ENCODE results near the gene SPECC1.
A peak's percentile ranks its signal among the peaks of the same experiment; 100 is the strongest.

The SPECC1 gene

GRCh38 chr17:20197272-20197926 lies 188.2 kb downstream of the SPECC1 start:
- no peak for DNase-seq (ENCODE audit: low read depth, low spot score)
- peaks cover 25% of the 10 kb centered on the region for H3K9me3 ChIP-seq (ENCODE audit: insufficient read depth, low read length)
- H3K36me3 ChIP-seq (ENCODE audit: insufficient read depth, insufficient read length, low read length): no peaks in the 10 kb centered on the region
- no peak for TF ChIP-seq ZNF274 (IDR thresholded peaks at IDR 0.05; ENCODE audit: low read depth, low read length)
- H3K27me3 ChIP-seq (ENCODE audit: insufficient read depth, insufficient read length): no peaks in the 10 kb centered on the region
- H3K4me3 ChIP-seq (ENCODE audit: insufficient read length, low read depth): no peak overlapping the region
- no peak overlapping the region for H3K9ac ChIP-seq (ENCODE audit: insufficient read length, low read depth)
- H3K4me1 ChIP-seq (ENCODE audit: insufficient read depth, insufficient read length): peaks cover 5% of the 10 kb centered on the region

- TF ChIP-seq YY1 (IDR thresholded peaks at IDR 0.05; ENCODE audit: insufficient read depth, insufficient read length) (no peak), SUZ12 (IDR thresholded peaks at IDR 0.05; ENCODE audit: extremely low read depth, insufficient read depth, insufficient read length) (no peak), ZNF274 (IDR thresholded peaks at IDR 0.05; ENCODE audit: low read depth, low read length) (no peak)
- H3K9ac ChIP-seq (ENCODE audit: insufficient read length, low read depth): no peak overlapping the region
- H3K4me1 ChIP-seq (ENCODE audit: insufficient read depth, insufficient read length): peaks cover 5% of the 10 kb centered on the region
- peaks cover 16% of the 10 kb centered on the region for H3K9me3 ChIP-seq (ENCODE audit: insufficient read depth, low read length)
- H3K27me3 ChIP-seq (ENCODE audit: insufficient read depth, insufficient read length): no peaks in the 10 kb centered on the region
- H3K4me3 ChIP-seq (ENCODE audit: insufficient read length, low read depth): no peak overlapping the region
- DNase-seq (ENCODE audit: low read depth, low spot score): no peak
- H3K36me3 ChIP-seq (ENCODE audit: insufficient read depth, insufficient read length, low read length): peaks cover 10% of the 10 kb centered on the region
Measured at GRCh38 chr17:20200016-20200795, 191.0 kb downstream of the SPECC1 start.

- no peak overlapping the region for H3K9ac ChIP-seq (ENCODE audit: insufficient read length, low read depth)
- peaks cover 10% of the 10 kb centered on the region for H3K36me3 ChIP-seq (ENCODE audit: insufficient read depth, insufficient read length, low read length)
- H3K4me3 ChIP-seq (ENCODE audit: insufficient read length, low read depth): no peak overlapping the region
- peaks cover 8% of the 10 kb centered on the region for H3K9me3 ChIP-seq (ENCODE audit: insufficient read depth, low read length)
- DNase-seq (ENCODE audit: low read depth, low spot score): no peak
- no peak for TF ChIP-seq SUZ12 (IDR thresholded peaks at IDR 0.05; ENCODE audit: extremely low read depth, insufficient read depth, insufficient read length)
- no peak for TF ChIP-seq YY1 (IDR thresholded peaks at IDR 0.05; ENCODE audit: insufficient read depth, insufficient read length)
- TF ChIP-seq ZNF274 (IDR thresholded peaks at IDR 0.05; ENCODE audit: low read depth, low read length): no peak
- H3K4me1 ChIP-seq (ENCODE audit: insufficient read depth, insufficient read length): peaks cover 5% of the 10 kb centered on the region
- no peaks in the 10 kb centered on the region for H3K27me3 ChIP-seq (ENCODE audit: insufficient read depth, insufficient read length)
Measured at GRCh38 chr17:20200865-20201458, 191.8 kb downstream of the SPECC1 start.

GRCh38 chr17:20202141-20202621 lies 193.0 kb downstream of the SPECC1 start:
- TF ChIP-seq SUZ12 (IDR thresholded peaks at IDR 0.05; ENCODE audit: extremely low read depth, insufficient read depth, insufficient read length) (no peak), YY1 (IDR thresholded peaks at IDR 0.05; ENCODE audit: insufficient read depth, insufficient read length) (no peak), ZNF274 (IDR thresholded peaks at IDR 0.05; ENCODE audit: low read depth, low read length) (no peak)

GRCh38 chr17:20203018-20203417 lies 193.9 kb downstream of the SPECC1 start:
- Histone ChIP-seq H3K27me3 (ENCODE audit: insufficient read depth, insufficient read length) (no peaks in the 10 kb centered on the region), H3K4me3 (ENCODE audit: insufficient read length, low read depth) (no peak overlapping the region), H3K9me3 (ENCODE audit: insufficient read depth, low read length) (no peaks in the 10 kb centered on the region), H3K36me3 (ENCODE audit: insufficient read depth, insufficient read length, low read length) (peaks cover 10% of the 10 kb centered on the region), H3K9ac (ENCODE audit: insufficient read length, low read depth) (no peak overlapping the region), H3K4me1 (ENCODE audit: insufficient read depth, insufficient read length) (peaks cover 5% of the 10 kb centered on the region)
- TF ChIP-seq ZNF274 (IDR thresholded peaks at IDR 0.05; ENCODE audit: low read depth, low read length) (no peak), SUZ12 (IDR thresholded peaks at IDR 0.05; ENCODE audit: extremely low read depth, insufficient read depth, insufficient read length) (no peak), YY1 (IDR thresholded peaks at IDR 0.05; ENCODE audit: insufficient read depth, insufficient read length) (no peak)
- DNase-seq (ENCODE audit: low read depth, low spot score): no peak

More at GRCh38 chr17:20202141-20202621, 193.0 kb downstream of the SPECC1 start:
- H3K4me3 ChIP-seq (ENCODE audit: insufficient read length, low read depth): no peak overlapping the region
- peak; percentile 77 for DNase-seq (ENCODE audit: low read depth, low spot score)
- peaks cover 10% of the 10 kb centered on the region for H3K36me3 ChIP-seq (ENCODE audit: insufficient read depth, insufficient read length, low read length)
- H3K9ac ChIP-seq (ENCODE audit: insufficient read length, low read depth): no peak overlapping the region
- H3K27me3 ChIP-seq (ENCODE audit: insufficient read depth, insufficient read length): no peaks in the 10 kb centered on the region
- peaks cover 5% of the 10 kb centered on the region for H3K4me1 ChIP-seq (ENCODE audit: insufficient read depth, insufficient read length)
- H3K9me3 ChIP-seq (ENCODE audit: insufficient read depth, low read length): no peaks in the 10 kb centered on the region

GRCh38 chr17:20203761-20204263 lies 194.7 kb downstream of the SPECC1 start:
- no peak overlapping the region for H3K4me3 ChIP-seq (ENCODE audit: insufficient read length, low read depth)
- peaks cover 5% of the 10 kb centered on the region for H3K4me1 ChIP-seq (ENCODE audit: insufficient read depth, insufficient read length)
- no peak overlapping the region for H3K9ac ChIP-seq (ENCODE audit: insufficient read length, low read depth)
- H3K27me3 ChIP-seq (ENCODE audit: insufficient read depth, insufficient read length): no peaks in the 10 kb centered on the region
- peaks cover 12% of the 10 kb centered on the region for H3K36me3 ChIP-seq (ENCODE audit: insufficient read depth, insufficient read length, low read length)
- no peak for TF ChIP-seq SUZ12 (IDR thresholded peaks at IDR 0.05; ENCODE audit: extremely low read depth, insufficient read depth, insufficient read length)
- TF ChIP-seq YY1 (IDR thresholded peaks at IDR 0.05; ENCODE audit: insufficient read depth, insufficient read length): no peak
- TF ChIP-seq ZNF274 (IDR thresholded peaks at IDR 0.05; ENCODE audit: low read depth, low read length): no peak
- DNase-seq (ENCODE audit: low read depth, low spot score): no peak
- H3K9me3 ChIP-seq (ENCODE audit: insufficient read depth, low read length): no peaks in the 10 kb centered on the region

- Histone ChIP-seq H3K4me3 (ENCODE audit: insufficient read length, low read depth) (no peak overlapping the region), H3K9ac (ENCODE audit: insufficient read length, low read depth) (no peak overlapping the region), H3K27me3 (ENCODE audit: insufficient read depth, insufficient read length) (no peaks in the 10 kb centered on the region), H3K4me1 (ENCODE audit: insufficient read depth, insufficient read length) (peaks cover under 1% of the 10 kb centered on the region), H3K9me3 (ENCODE audit: insufficient read depth, low read length) (no peaks in the 10 kb centered on the region), H3K36me3 (ENCODE audit: insufficient read depth, insufficient read length, low read length) (peaks cover 23% of the 10 kb centered on the region)
- TF ChIP-seq YY1 (IDR thresholded peaks at IDR 0.05; ENCODE audit: insufficient read depth, insufficient read length) (no peak), SUZ12 (IDR thresholded peaks at IDR 0.05; ENCODE audit: extremely low read depth, insufficient read depth, insufficient read length) (no peak), ZNF274 (IDR thresholded peaks at IDR 0.05; ENCODE audit: low read depth, low read length) (no peak)
- DNase-seq (ENCODE audit: low read depth, low spot score): no peak
Measured at GRCh38 chr17:20205609-20206008, 196.4 kb downstream of the SPECC1 start.

All from NT2/D1 (cell line).